ENCODE data around the gene TDP2. TPM values are rescaled to one million over a fixed set of nuclear protein-coding genes. Genes with fewer than 3 reads are reported as not detected.

TDP2 gene
- total and polyA plus RNA-seq, 9 of the 15 experiments (the other 6 are each of a cell fraction or from before 2014, with no cell fraction given), result 27.7 to 60.1 (median 31.8) TPM

- TF ChIP-seq ATF4 (CRISPR knock-in tag; IDR thresholded peaks at IDR 0.05), result no peak; the same call in 1 of the 2 replicates
- TF ChIP-seq MAFF (IDR thresholded peaks at IDR 0.05; ENCODE audit: low read length), result peak; percentile 32; the same call in 1 of the 2 replicates
- no peak for TF ChIP-seq ZNF134 (CRISPR knock-in tag; conservative IDR thresholded peaks at IDR 0.05)
- TF ChIP-seq TEAD4 (IDR thresholded peaks at IDR 0.05; ENCODE audit: low read length), result 0 out of 2 replicates have a peak, but pooled peaks have one; percentile 22
- TF ChIP-seq TEAD4 (CRISPR knock-in tag; IDR thresholded peaks at IDR 0.05; ENCODE audit: borderline replicate concordance), result no peak
- TF ChIP-seq MCM2 (IDR thresholded peaks at IDR 0.05; ENCODE audit: low read depth), result no peak
- TF ChIP-seq CUX1 (CRISPR knock-in tag; IDR thresholded peaks at IDR 0.05), result no peak
- TF ChIP-seq PML (IDR thresholded peaks at IDR 0.05; ENCODE audit: low read length), result peak; percentile 79
- peak; percentile 71 to 81 for TF ChIP-seq MNT (conservative IDR thresholded peaks at IDR 0.05)
- no peak for TF ChIP-seq MTA2 (IDR thresholded peaks at IDR 0.05; ENCODE audit: low read depth)
- TF ChIP-seq KLF13 (tag; IDR thresholded peaks at IDR 0.05; ENCODE audit: borderline replicate concordance, low read depth), result peak; percentile 43; the same call in 1 of the 2 replicates
- peak; percentile 96 for TF ChIP-seq POLR2G (IDR thresholded peaks at IDR 0.05; ENCODE audit: low read depth, low read length)
- no peak for TF ChIP-seq ZSCAN32 (CRISPR knock-in tag; IDR thresholded peaks at IDR 0.05)
- peak in 1 of 2 experiments; percentile 63; a peak in 1 of 4 replicates for TF ChIP-seq CSDE1 (IDR thresholded peaks at IDR 0.05)
- TF ChIP-seq TFAP4 (CRISPR knock-in tag; IDR thresholded peaks at IDR 0.05; ENCODE audit: borderline replicate concordance), result peak; percentile 91; the same call in 1 of the 2 replicates
- TF ChIP-seq CEBPG (CRISPR knock-in tag; IDR thresholded peaks at IDR 0.05), result peak; percentile 68
- peak; percentile 86 to 88 for TF ChIP-seq CEBPG (tag; conservative IDR thresholded peaks at IDR 0.05 in 1 of 2, IDR thresholded peaks at IDR 0.05 in 1 of 2)
- TF ChIP-seq ZNF217 (CRISPR knock-in tag; IDR thresholded peaks at IDR 0.05), result no peak
- no peak; the same call in 1 of the 2 replicates for TF ChIP-seq CBX5 (IDR thresholded peaks at IDR 0.05; ENCODE audit: borderline replicate concordance, low read depth)
- no peak for TF ChIP-seq ZC3H8 (IDR thresholded peaks at IDR 0.05)
- no peak for TF ChIP-seq FUS (optimal IDR thresholded peaks at IDR 0.05; ENCODE audit: low read depth, low read length)
Measured at GRCh38 chr6:24666641-24667377, at the start of gene TDP2, which contains the start of gene ACOT13 (continued).
